Neural cell (in vitro differentiated cells): ENCODE measurements around the gene CERT1. TPM values are rescaled to one million over a fixed set of nuclear protein-coding genes. Genes with fewer than 3 reads are reported as not detected.

Experiments
- H2AFZ ChIP-seq: fragments of 200-600, 300-800 bp; sonication (generic), shearing (Covaris generic); 2 replicates; pipeline ENCODE4 v1.6.0; 2014; ENCODE audit warnings: low read depth, mild to moderate bottlenecking, antibody characterized with exemption, low read length, moderate library complexity
- H3F3A ChIP-seq: fragments of 200-600 bp; shearing (Covaris generic); 2 replicates; pipeline ENCODE4 v1.6.1; 2016; ENCODE audit warnings: mild to moderate bottlenecking, moderate library complexity, mixed read lengths, antibody characterized with exemption, low read length; ENCODE audit not compliant: insufficient read depth, poor library complexity, severe bottlenecking
- H3K27ac ChIP-seq: fragments of 200-600, 300-800 bp; sonication (generic), shearing (Covaris generic); 2 replicates; pipeline ENCODE4 v1.5.1; 2014; ENCODE audit warnings: mild to moderate bottlenecking, low read length, moderate library complexity
- H3K27me3 ChIP-seq: fragments of 300-800, 200-600 bp; sonication (generic), shearing (Covaris generic); 2 replicates; pipeline ENCODE4 v1.6.0; 2014; ENCODE audit warnings: mild to moderate bottlenecking, low read depth, low read length, moderate library complexity; ENCODE audit not compliant: insufficient read depth
- H3K36me3 ChIP-seq: fragments of 300-800, 200-600 bp; sonication (generic), shearing (Covaris generic); 2 replicates; pipeline ENCODE4 v1.5.1; 2014; ENCODE audit warnings: mild to moderate bottlenecking, antibody characterized with exemption, low read length, moderate library complexity; ENCODE audit not compliant: insufficient read depth
- H3K4me2 ChIP-seq: fragments of 300-800, 200-600 bp; sonication (generic), shearing (Covaris generic); 2 replicates; pipeline ENCODE4 v1.6.0; 2014; ENCODE audit warnings: mild to moderate bottlenecking, low read length
- H3K4me3 ChIP-seq: fragments of 300-800, 200-600 bp; sonication (generic), shearing (Covaris generic); 2 replicates; pipeline ENCODE4 v1.5.1; 2014; ENCODE audit warnings: mild to moderate bottlenecking, low read length, moderate library complexity
- H3K79me2 ChIP-seq: fragments of 200-600 bp; shearing (Covaris generic); replicated peaks from 2 replicates; pipeline ENCODE4 v1.6.0; 2014; ENCODE audit warnings: mild to moderate bottlenecking, low read length, moderate library complexity; ENCODE audit not compliant: insufficient read depth
- H3K9ac ChIP-seq: fragments of 300-800, 200-600 bp; sonication (generic), shearing (Covaris generic); 2 replicates; pipeline ENCODE4 v1.6.1; 2016; ENCODE audit warnings: mild to moderate bottlenecking, low read length, mixed read lengths
- H3K9me2 ChIP-seq: fragments of 200-600 bp; shearing (Covaris generic); 2 replicates; pipeline ENCODE4 v1.6.1; 2016; ENCODE audit warnings: mild to moderate bottlenecking, low read length, mixed read lengths; ENCODE audit not compliant: insufficient read depth
- H3K9me3 ChIP-seq: fragments of 200-600, 300-800 bp; sonication (generic), shearing (Covaris generic); 2 replicates; pipeline ENCODE4 v1.6.1; 2016; ENCODE audit warnings: mild to moderate bottlenecking, mixed run types, low read length, moderate library complexity, mixed read lengths
- H4K20me1 ChIP-seq: fragments of 200-600 bp; shearing (Covaris generic); 2 replicates; pipeline ENCODE4 v1.6.1; 2016; ENCODE audit warnings: mild to moderate bottlenecking, mixed run types; ENCODE audit not compliant: insufficient read depth
- EP300 ChIP-seq: fragments of 450-650 bp; conservative IDR thresholded peaks from 2 replicates; pipeline ENCODE4 v1.6.1; 2014; ENCODE audit warnings: antibody characterized with exemption, mild to moderate bottlenecking, moderate library complexity; ENCODE audit not compliant: poor library complexity, severe bottlenecking
- EZH2 ChIP-seq: fragments of 200-600, 300-800 bp; shearing (Covaris generic), sonication (generic); IDR thresholded peaks from 2 replicates; pipeline ENCODE4 v1.6.1; 2014; ENCODE audit warnings: antibody characterized with exemption, low read length, borderline replicate concordance, mild to moderate bottlenecking; ENCODE audit not compliant: insufficient read depth, poor library complexity, severe bottlenecking
- MXI1 ChIP-seq: fragments of 450-650 bp; conservative IDR thresholded peaks from 2 replicates; pipeline ENCODE4 v1.6.1; 2014; ENCODE audit warnings: antibody characterized with exemption, mild to moderate bottlenecking; ENCODE audit not compliant: poor library complexity, severe bottlenecking
- POLR2AphosphoS5 ChIP-seq: IDR thresholded peaks from 2 replicates; pipeline ENCODE4 v1.6.1; 2012
- RAD21 ChIP-seq: fragments of 450-650 bp; conservative IDR thresholded peaks from 2 replicates; pipeline ENCODE4 v1.6.1; 2014; ENCODE audit warnings: antibody characterized with exemption, mild to moderate bottlenecking, moderate library complexity
- SMC3 ChIP-seq: fragments of 450-650 bp; conservative IDR thresholded peaks from 2 replicates; pipeline ENCODE4 v1.6.1; 2014; ENCODE audit warnings: antibody characterized with exemption, mild to moderate bottlenecking, moderate library complexity; ENCODE audit not compliant: poor library complexity
- TAF1 ChIP-seq: IDR thresholded peaks from 2 replicates; pipeline ENCODE4 v1.6.1; 2012; ENCODE audit warnings: low read depth
- polyA plus RNA-seq: library from polyadenylated mRNA; depleted of rRNA; stranded (reverse); fragments of >200 nt; gene quantifications from 2 replicates; pipeline ENCODE4 v1.2.3, GENCODE V29; 2014
- TF ChIP-seq, protein P1 (sequence below): fragments of 450-650 bp; IDR thresholded peaks from 2 replicates; pipeline ENCODE4 v1.5.1; 2014; ENCODE audit warnings: antibody characterized with exemption, mild to moderate bottlenecking, moderate library complexity; ENCODE audit not compliant: poor library complexity, severe bottlenecking
- TF ChIP-seq, protein P2 (sequence below): IDR thresholded peaks from 2 replicates; pipeline ENCODE4 v1.6.1; 2012; ENCODE audit warnings: borderline replicate concordance

CERT1 gene
- polyA plus RNA-seq, 1 donor from 2014 or later = 24.3 TPM

DNA sequence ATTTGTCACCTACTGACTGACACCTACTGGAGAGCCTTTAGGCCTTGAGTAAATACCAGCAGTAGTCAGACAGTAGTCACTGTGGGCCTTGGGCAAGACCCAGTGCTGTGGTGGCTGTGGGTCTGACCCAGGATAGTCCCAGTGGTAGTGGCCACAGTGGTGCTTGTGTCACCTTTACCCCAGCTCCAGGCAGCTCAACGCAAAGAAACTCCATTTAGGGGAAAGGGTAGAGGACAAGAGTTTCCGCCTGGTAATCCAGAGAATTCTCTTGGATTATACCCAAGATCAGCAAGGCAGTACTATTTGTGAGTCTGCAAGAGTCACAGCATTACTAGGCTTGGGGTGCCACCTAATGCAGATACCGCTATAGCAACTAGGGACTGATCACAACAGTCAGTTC lies 28.9 kb downstream of the CERT1 start:
- Histone ChIP-seq H3K36me3 (no peaks in the 10 kb centered on the region), H3K79me2 (peaks cover 25% of the 10 kb centered on the region), H4K20me1 (no peaks in the 10 kb centered on the region), H3K9me3 (peaks cover 6% of the 10 kb centered on the region), H3K27ac (no peak overlapping the region), H3K27me3 (no peaks in the 10 kb centered on the region), H2AFZ (no peak overlapping the region), H3K4me3 (no peak overlapping the region), H3K4me2 (no peak overlapping the region), H3K9me2 (no peaks in the 10 kb centered on the region), H3K9ac (no peak overlapping the region), H3F3A (no peaks in the 10 kb centered on the region)
- TF ChIP-seq, protein P1, sequence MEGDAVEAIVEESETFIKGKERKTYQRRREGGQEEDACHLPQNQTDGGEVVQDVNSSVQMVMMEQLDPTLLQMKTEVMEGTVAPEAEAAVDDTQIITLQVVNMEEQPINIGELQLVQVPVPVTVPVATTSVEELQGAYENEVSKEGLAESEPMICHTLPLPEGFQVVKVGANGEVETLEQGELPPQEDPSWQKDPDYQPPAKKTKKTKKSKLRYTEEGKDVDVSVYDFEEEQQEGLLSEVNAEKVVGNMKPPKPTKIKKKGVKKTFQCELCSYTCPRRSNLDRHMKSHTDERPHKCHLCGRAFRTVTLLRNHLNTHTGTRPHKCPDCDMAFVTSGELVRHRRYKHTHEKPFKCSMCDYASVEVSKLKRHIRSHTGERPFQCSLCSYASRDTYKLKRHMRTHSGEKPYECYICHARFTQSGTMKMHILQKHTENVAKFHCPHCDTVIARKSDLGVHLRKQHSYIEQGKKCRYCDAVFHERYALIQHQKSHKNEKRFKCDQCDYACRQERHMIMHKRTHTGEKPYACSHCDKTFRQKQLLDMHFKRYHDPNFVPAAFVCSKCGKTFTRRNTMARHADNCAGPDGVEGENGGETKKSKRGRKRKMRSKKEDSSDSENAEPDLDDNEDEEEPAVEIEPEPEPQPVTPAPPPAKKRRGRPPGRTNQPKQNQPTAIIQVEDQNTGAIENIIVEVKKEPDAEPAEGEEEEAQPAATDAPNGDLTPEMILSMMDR = no peak
- TF ChIP-seq RAD21 (no peak), EP300 (no peak), SMC3 (no peak), POLR2AphosphoS5 (no peak), TAF1 (no peak), MXI1 (no peak), EZH2 (no peak)
- TF ChIP-seq, protein P2, sequence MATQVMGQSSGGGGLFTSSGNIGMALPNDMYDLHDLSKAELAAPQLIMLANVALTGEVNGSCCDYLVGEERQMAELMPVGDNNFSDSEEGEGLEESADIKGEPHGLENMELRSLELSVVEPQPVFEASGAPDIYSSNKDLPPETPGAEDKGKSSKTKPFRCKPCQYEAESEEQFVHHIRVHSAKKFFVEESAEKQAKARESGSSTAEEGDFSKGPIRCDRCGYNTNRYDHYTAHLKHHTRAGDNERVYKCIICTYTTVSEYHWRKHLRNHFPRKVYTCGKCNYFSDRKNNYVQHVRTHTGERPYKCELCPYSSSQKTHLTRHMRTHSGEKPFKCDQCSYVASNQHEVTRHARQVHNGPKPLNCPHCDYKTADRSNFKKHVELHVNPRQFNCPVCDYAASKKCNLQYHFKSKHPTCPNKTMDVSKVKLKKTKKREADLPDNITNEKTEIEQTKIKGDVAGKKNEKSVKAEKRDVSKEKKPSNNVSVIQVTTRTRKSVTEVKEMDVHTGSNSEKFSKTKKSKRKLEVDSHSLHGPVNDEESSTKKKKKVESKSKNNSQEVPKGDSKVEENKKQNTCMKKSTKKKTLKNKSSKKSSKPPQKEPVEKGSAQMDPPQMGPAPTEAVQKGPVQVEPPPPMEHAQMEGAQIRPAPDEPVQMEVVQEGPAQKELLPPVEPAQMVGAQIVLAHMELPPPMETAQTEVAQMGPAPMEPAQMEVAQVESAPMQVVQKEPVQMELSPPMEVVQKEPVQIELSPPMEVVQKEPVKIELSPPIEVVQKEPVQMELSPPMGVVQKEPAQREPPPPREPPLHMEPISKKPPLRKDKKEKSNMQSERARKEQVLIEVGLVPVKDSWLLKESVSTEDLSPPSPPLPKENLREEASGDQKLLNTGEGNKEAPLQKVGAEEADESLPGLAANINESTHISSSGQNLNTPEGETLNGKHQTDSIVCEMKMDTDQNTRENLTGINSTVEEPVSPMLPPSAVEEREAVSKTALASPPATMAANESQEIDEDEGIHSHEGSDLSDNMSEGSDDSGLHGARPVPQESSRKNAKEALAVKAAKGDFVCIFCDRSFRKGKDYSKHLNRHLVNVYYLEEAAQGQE = no peak

- Histone ChIP-seq H3K4me2 (no peak overlapping the region), H4K20me1 (no peaks in the 10 kb centered on the region), H2AFZ (no peak overlapping the region), H3K27me3 (no peaks in the 10 kb centered on the region), H3K9ac (no peak overlapping the region), H3K27ac (no peak overlapping the region), H3K9me3 (peaks cover 2% of the 10 kb centered on the region), H3K4me3 (no peak overlapping the region), H3F3A (no peaks in the 10 kb centered on the region), H3K79me2 (peaks cover 21% of the 10 kb centered on the region), H3K9me2 (no peaks in the 10 kb centered on the region), H3K36me3 (no peaks in the 10 kb centered on the region)
- no peak for TF ChIP-seq EP300
- TF ChIP-seq SMC3 = no peak
- no peak for TF ChIP-seq MXI1
- no peak for TF ChIP-seq EZH2
- TF ChIP-seq, protein P1 = no peak
- TF ChIP-seq POLR2AphosphoS5 = no peak
- no peak for TF ChIP-seq TAF1
- no peak for TF ChIP-seq RAD21
- TF ChIP-seq, protein P2 = no peak
Observed at GRCh38 chr5:75481024-75481423, 30.4 kb downstream of the CERT1 start.
